Measurements from ENCODE around the gene MAP3K10. TPM values are rescaled to one million over a fixed set of nuclear protein-coding genes. Genes with fewer than 3 reads are reported as not detected.

MAP3K10 gene
- total and polyA plus RNA-seq, 2 of the 13 experiments (the other 11 are each of a cell fraction or from before 2014, with no cell fraction given) = 3.4 to 5.0 TPM

GRCh38 chr19:40236366-40236765 is 45.1 kb downstream of the MAP3K10 start:
- intact Hi-C loops (cut with micrococcal nuclease; ENCODE audit: unreplicated experiment) (no loop called here), in situ Hi-C loops (cut with HindIII; ENCODE audit: extremely low pct_ligation_motif_present, low pct_unique_long_range_greater_than_20kb) (no loop called here)
- H3K79me2 ChIP-seq (ENCODE audit: insufficient read depth, low read length) = no peaks in the 10 kb centered on the region
- no peak overlapping the region for H3K4me2 ChIP-seq (ENCODE audit: low read depth, low read length)
- ChIA-PET CTCF (ENCODE audit: low intra/inter-chr PET ratio, low total read pairs) (no interaction called here), POLR2A (no interaction called here)
- no peak for FAIRE-seq
- no peak overlapping the region for H3K9ac ChIP-seq (ENCODE audit: insufficient read depth, low read depth, low read length)
- H3K27ac ChIP-seq (ENCODE audit: extremely low read length, insufficient read depth, low read length) = no peak overlapping the region
- TF ChIP-seq TFAP4 (IDR thresholded peaks at IDR 0.05; ENCODE audit: borderline replicate concordance, low read depth) = no peak
- TF ChIP-seq ZBTB46 (CRISPR knock-in tag; IDR thresholded peaks at IDR 0.05; ENCODE audit: borderline replicate concordance) = no peak
- no peak for TF ChIP-seq DMAP1 (CRISPR knock-in tag; IDR thresholded peaks at IDR 0.05)
- no peak for TF ChIP-seq LCORL (IDR thresholded peaks at IDR 0.05)
- no peak for TF ChIP-seq LCORL (CRISPR knock-in tag; IDR thresholded peaks at IDR 0.05)
- peaks cover 20% of the 10 kb centered on the region for H3K4me1 ChIP-seq (ENCODE audit: insufficient read depth, low read length)
- H3K9me3 ChIP-seq (ENCODE audit: low read length) = no peaks in the 10 kb centered on the region
- WGBS (ENCODE audit: low lambda C conversion rate) = 93% methylated on average over 5 of the region's 6 CpGs
- H3K36me3 ChIP-seq (replicated peaks in 1 of 2; ENCODE audit: control insufficient read depth in 1 of 2, insufficient read depth in 2 of 2, low read length in 2 of 2) = peaks cover 34 to 58% of the 10 kb centered on the region in 2 experiments
- H2AFZ ChIP-seq (ENCODE audit: low read length) = no peak overlapping the region
- no peak for ATAC-seq
- H3K27me3 ChIP-seq (ENCODE audit: control insufficient read depth in 1 of 2, insufficient read depth in 2 of 2, low read length in 2 of 2) = no peaks in the 10 kb centered on the region
- BruUV-seq (replicated peaks) = no TSS peak
- no peak overlapping the region for H3K4me3 ChIP-seq (replicated peaks in 1 of 3; ENCODE audit: insufficient read depth in 1 of 3, low read depth in 2 of 3, low read length in 3 of 3)
- no peak for DNase-seq (ENCODE audit: low spot score)
- no peaks in the 10 kb centered on the region for H4K20me1 ChIP-seq (ENCODE audit: insufficient read depth, low read length)

GRCh38 chr19:40237791-40238190 is 46.6 kb downstream of the MAP3K10 start:
- no TSS peak for BruUV-seq (replicated peaks)
- no peak for FAIRE-seq
- CTCF ChIA-PET (ENCODE audit: low intra/inter-chr PET ratio, low total read pairs) = no interaction called here
- TF ChIP-seq HOXA3 (CRISPR knock-in tag; IDR thresholded peaks at IDR 0.05) (no peak), ZBTB40 (IDR thresholded peaks at IDR 0.05) (no peak), ZBTB40 (CRISPR knock-in tag; IDR thresholded peaks at IDR 0.05) (no peak)

More at GRCh38 chr19:40237791-40238190, 46.6 kb downstream of the MAP3K10 start:
- Histone ChIP-seq H3K4me3 (replicated peaks in 1 of 3; ENCODE audit: insufficient read depth in 1 of 3, low read depth in 2 of 3, low read length in 3 of 3) (no peak overlapping the region), H3K36me3 (replicated peaks in 1 of 2; ENCODE audit: control insufficient read depth in 1 of 2, insufficient read depth in 2 of 2, low read length in 2 of 2) (peaks cover 38 to 69% of the 10 kb centered on the region in 2 experiments), H3K79me2 (ENCODE audit: insufficient read depth, low read length) (no peaks in the 10 kb centered on the region), H3K27ac (ENCODE audit: extremely low read length, insufficient read depth, low read length) (no peak overlapping the region), H3K27me3 (ENCODE audit: control insufficient read depth in 1 of 2, insufficient read depth in 2 of 2, low read length in 2 of 2) (no peaks in the 10 kb centered on the region), H4K20me1 (ENCODE audit: insufficient read depth, low read length) (no peaks in the 10 kb centered on the region), H3K9me3 (ENCODE audit: low read length) (no peaks in the 10 kb centered on the region), H2AFZ (ENCODE audit: low read length) (no peak overlapping the region), H3K4me2 (ENCODE audit: low read depth, low read length) (no peak overlapping the region), H3K4me1 (ENCODE audit: insufficient read depth, low read length) (peaks cover 6% of the 10 kb centered on the region), H3K9ac (ENCODE audit: insufficient read depth, low read depth, low read length) (no peak overlapping the region)
- ATAC-seq = no peak
- 99% methylated on average over 12 of the region's 14 CpGs for WGBS (ENCODE audit: low lambda C conversion rate)
- in situ Hi-C loops (cut with HindIII; ENCODE audit: extremely low pct_ligation_motif_present, low pct_unique_long_range_greater_than_20kb) = no loop called here
- intact Hi-C loops (cut with micrococcal nuclease; ENCODE audit: unreplicated experiment) = no loop called here
- no peak for DNase-seq (ENCODE audit: low spot score)
- POLR2A ChIA-PET = no interaction called here

Measured in HepG2 (cell line).